NCI-H510A treated with DMSO at 0.1 percent for 48 hours (cell line): ENCODE results near the gene EMC1.
"Not testable (repeated sequence)": the region's sequence is repeated elsewhere in the genome, so short reads cannot be mapped to it uniquely, and the experiment has no call there.

Experiments
- DNase-seq: peaks from one replicate; lab custom pipeline; 2025; lab: John Stamatoyannopoulos, UW

Gene EMC1

DNA sequence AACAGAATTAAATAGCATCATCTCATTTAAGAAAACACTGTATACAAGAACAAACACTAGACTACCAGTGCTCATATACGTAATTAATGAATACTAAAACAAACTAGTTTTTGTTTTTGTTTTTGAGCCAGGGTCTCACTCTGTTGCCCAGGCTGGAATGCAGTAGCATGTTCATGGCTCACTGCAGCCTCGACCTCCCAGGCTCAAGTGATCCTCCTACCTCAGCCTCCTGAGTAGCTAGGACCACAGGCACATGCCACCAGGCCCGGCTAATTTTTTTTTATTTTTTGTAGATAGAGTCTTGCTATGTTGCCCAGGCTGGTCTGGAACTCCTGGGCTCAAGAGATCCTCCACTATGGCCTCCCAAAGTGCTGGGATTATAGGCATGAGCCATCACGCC, 34.7 kb downstream of the EMC1 start:
- not testable (repeated sequence) for DNase-seq

DNA sequence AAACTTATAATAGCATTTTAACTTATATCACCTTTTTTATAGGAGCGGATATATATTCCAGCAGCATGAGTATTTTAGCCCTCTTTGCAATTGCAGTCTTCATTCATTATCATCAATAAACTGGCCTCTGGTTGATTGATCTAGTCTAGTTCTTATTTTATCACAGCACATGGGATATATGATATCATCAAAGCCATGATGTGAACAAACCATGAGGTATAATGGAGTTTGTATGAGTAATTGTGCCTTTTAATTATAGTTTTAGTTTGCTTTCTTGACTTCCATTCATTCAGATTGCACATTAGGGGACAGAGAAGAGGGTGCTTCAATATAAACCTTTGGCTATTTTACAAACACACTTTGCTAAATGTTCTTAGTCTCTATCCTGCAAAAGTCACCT, 37.7 kb downstream of the EMC1 start:
- DNase-seq: no peak

DNA sequence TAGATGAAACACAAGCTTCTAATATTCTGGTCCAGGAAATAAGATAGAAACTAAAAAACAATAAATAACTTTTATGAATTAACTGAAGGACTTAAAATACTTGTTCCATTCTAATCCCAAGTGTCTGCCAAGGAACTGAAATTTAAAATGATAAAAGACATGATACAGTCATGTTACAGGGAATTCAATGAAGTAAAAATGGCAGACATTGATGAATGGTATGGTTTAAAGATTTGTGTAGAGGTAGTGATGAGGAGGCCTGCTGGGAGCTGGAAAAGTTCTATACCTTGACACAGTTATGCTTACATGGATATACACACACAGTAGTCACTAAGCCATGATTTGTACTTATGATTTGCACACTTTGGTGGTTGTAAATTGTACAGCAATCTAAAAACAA, 39.2 kb downstream of the EMC1 start:
- no peak for DNase-seq

DNA sequence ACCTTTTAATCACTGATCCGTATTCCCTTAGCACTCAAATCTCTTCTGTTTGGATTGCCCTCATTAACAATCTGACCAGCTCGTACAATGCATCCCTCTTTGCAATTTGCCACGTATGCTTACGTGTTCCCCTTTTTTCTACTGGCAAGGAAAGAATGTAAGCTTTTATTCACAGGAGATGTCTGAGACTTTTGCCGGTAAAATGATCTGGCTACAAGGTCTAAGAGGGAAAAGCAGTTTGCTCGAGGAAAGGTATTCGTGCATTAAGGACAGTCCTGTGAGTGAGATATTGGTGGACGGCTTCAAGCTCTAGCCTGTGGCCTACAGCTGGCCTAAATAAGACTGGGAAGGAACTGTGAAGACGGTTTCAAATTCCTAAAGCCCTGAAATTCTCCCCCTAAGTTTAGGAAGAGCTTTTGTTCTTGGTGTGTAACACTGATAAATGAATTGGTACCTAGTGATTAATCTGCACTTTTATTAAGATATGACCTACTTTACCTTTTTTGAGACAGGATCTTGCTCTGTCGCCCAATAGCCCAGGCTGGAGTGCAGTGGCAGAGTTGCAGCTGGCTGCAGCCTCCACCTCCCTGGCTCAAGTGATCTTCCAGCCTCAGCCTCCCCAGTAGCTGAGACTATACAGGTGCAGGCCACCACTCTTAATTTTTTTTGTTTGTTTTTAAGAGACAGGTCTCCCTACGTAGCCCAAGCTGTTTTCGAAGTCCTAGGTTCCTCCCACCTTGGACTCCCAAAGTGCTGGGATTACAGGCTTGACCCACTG, 40.4 kb downstream of the EMC1 start:
- DNase-seq: no peak

DNA sequence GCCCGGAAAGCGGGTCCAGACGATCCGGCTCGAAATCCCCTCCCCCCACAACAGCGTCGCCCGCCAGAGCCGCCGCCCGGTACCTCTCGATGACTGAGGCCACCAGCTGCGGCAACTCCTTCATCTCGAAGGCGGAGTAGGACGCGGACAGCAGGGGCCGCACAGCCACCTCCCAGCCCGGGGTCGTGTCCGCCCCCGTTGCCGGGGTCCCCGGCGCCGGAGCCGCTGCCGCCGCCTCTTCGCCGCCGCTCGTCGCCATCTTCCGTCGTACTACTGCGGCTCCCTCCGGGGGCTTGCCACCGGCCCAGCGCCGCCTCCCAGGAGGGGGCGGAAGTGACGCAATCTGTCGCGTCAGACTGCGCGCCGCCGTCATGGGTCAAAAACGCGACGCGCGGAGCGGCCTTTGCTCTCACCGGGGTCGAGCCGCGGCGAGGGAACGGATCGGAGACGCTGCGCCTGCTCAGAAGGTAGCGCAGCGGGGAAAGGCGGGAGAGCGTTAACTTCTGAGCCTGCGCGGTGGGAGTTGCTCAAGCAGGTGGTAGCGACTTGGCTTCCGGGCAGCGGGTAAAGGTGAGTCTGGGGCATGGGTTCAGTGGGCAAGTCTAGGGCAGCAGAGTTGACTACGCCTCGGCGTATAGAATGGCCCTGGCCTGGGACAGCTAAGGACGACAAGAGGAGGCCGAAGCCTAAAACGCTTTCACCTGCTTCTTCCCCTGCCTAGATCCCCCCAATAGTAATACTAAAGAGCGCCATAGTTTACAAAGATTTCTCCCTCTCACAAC, 41.1 kb downstream of the EMC1 start, which contains the start of gene UBR4:
Gene UBR4 (minus strand): TSS at position 277 of the 782 bp plus-strand sequence. CDS start 18 bp downstream, at position 259.
- DNase-seq: peak; percentile 93

DNA sequence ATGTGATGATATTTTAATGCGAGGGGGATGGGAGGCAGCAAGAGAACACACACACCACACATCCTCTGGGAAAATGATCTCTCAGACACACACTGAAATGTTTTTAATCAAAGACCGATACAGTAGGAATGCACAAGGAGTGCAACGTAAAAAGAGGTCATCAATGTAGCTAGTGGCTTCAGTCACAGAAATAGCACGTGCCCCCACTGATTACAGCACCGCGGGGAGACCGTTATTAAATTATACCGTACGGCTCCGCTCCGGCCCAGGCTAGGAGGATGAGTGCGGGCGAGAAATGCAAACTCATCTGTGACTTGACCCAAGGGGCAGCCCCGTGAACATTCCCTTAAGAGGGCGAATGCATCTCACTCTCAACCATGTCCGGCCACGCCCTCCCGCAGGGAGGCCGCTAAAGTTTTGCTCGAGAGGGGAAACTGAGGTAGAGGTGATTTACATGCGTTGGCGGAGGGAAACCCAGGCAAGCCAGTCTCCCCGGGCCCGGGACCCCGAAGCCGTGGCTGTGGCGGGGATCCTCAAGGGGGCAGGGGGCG, 41.8 kb downstream of the EMC1 start:
- DNase-seq: no peak

DNA sequence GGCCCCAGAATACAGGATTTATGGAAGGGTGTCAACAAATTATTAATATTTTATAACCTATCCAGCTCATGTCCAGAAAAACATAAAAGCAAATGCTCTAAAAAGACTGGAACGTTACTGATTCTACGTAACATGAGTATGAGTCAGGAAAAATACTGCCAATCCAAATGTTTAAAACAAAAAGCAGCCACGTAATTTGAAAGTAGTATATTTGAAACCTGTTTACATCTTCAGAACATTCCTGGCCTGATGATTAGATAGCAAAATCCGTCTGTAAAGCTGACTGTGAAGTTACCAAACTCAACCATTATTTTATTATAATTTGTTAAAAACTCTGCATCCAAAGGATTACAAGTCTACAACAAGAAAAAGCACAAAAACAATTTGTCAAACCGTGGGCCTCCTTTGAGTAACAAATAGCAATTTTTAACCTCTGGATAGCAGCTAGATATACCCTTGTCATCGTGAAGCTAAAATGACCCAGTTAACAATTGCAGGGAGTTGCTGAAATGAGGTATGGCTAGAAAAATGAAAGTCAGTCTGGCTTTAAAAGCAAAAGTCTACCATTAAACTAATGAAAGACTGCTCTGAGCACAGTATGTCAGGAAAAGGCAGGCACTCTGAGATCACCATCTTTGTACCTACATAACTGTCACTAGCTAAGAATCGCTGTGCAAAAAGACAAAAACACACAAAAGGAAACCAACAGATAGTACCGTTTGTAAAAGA, 42.5 kb downstream of the EMC1 start:
- no peak for DNase-seq

DNA sequence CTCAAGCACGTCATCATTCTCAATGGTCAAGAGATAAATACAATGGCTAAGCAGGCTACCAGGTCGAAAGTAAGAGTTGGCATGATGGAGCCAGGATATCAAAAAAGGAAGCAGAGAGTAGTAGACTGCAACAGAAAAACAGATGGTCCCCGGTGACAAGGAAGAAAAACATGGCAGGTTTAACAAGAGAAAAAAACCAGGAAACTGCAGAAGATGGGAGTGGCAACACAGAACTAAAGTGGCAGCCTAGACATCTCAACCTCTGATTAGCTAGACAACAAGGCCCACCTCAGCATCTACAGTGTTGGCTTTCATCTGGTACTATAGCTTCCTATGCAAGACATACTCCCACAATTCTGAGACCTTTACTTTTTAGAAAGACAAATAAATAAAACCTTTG, 44.4 kb downstream of the EMC1 start:
- no peak for DNase-seq

DNA sequence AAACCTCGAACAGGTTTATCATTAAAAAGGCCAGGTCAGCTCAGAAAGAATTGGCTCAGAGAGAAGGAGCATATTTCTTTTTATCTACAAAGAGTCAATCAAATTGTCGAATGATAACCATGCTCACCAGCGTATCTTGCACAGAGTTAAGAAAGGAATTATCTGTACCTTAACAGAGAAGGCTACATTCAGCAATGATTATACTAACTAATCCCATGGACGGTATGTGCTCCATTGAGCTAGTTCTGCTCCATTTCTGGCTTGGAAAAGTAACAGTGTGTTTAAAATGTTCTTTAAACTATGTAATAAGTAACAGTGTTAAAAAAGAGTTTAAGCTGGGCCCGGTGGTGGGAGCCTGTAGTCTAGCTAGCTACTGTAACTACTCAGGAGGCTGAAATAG, 45.5 kb downstream of the EMC1 start:
- DNase-seq: no peak

DNA sequence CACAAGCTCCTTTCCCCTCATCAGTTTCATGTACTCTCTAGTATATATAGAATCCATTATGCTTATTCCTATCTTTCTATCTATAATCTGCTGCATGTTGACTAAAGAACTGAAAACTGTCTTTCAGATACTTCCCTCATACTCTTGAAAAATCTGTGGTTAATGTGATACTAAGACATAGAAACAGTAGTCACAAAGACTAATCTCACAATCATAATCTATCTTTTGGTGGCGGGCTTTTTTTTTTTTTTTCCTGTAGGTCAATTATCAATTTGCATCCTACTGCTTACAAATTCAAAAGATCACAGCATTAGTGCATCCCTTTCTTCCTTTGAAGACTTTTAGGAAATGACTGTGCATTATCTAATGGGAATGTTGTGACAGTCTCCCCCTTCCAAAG, 45.9 kb downstream of the EMC1 start:
- no peak for DNase-seq

DNA sequence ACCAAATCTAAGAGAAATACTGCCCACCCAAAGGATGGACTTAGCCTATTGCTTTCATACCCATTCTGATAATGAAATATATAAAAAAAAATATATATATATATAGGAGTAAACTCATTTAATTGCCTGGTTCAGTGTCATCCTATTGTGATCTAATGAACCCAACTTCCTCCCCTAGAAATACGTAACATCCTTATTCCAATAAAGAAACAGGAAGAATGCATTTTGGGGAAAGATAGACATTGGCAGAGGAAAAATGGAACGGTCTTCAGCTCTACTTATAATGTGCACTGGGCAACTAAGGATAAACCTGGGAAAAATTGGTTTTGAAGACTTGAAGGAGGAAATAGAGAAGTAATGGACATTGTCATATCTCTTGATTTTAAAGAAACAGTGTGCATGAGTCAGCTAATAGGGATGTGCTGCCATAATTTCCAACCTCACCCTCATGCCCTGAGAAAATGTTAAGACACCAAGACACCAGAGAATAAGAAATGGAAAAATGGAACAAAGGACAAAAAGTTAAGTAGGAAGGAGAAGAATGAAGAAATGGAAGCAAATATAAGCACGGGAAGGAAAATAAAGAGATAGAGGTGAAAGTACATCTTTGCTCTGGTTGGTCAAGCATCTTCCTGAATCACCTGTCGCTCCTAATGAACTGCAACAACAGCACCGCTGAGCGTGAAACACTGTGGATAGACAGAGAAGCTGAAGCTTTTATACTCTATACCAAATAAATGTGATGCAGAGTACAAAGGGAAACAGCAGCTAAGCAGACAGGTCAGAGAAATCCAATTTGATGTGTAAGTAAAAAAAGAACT, 46.7 kb downstream of the EMC1 start:
- no peak for DNase-seq

DNA sequence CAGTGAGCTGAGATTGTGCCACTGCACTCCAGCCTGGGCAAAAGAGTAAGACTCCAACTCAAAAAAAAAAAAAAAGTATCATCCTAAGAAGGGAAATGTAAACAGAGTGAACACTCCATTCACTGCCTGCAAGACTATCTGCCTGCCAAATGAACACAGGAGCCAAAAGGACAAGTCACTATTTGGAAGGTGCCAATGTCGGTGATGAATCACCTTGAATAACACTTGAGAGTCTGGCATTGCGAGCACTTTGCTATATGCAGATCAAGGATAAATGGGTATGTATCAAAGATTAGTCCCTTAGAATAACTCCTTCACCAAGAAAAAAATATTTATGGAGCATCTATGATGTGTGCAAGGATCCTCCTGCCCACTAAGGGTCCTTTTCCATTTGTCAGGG, 47.9 kb downstream of the EMC1 start:
- no peak for DNase-seq

DNA sequence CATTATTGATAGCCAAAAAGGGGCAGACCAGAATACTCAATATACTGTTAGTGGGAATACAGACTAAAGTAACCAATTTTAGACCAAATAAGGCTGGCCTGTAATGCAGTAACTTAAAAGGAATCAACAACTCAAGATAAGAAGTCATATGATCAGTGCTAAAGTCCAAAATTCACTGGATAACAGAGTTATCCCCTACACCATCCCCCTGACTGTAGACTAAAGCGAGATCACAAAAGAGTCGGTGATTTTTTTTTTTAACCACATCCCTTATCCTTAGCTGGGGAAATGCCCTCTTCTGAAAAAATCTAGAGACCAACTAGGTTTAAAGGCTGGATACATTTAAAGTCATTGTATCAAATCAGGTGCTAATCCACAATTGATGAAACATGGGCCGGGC, 48.9 kb downstream of the EMC1 start:
- DNase-seq: no peak

DNA sequence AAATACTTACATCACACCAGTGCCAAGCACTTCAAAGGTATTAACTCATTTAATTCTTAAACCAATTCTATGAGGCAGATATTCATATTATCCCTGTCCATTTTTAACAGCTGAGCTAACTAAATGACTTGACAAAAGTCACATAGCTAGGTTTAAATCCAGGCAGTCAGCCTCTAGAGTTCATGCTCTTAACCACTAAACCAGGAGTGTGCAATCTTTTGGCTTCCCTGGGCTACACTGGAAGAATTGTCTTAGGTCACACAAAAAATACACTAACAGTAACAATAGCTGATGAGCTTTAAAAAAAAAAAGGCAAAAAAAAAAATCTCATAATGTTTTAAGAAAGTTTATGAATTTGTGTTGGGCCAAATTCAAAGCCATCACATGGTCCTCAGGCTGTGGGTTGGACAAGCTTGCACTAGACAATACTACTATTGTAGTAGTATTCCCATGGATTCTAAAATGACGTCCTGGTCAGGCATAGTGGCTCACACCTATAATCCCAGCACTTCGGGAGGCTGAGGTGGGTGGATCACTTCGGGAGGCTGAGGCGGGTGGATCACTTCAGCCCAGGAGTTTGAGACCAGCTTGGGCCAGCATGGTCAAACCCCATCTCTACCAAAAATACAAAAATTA, 51.2 kb downstream of the EMC1 start:
- DNase-seq: no peak

DNA sequence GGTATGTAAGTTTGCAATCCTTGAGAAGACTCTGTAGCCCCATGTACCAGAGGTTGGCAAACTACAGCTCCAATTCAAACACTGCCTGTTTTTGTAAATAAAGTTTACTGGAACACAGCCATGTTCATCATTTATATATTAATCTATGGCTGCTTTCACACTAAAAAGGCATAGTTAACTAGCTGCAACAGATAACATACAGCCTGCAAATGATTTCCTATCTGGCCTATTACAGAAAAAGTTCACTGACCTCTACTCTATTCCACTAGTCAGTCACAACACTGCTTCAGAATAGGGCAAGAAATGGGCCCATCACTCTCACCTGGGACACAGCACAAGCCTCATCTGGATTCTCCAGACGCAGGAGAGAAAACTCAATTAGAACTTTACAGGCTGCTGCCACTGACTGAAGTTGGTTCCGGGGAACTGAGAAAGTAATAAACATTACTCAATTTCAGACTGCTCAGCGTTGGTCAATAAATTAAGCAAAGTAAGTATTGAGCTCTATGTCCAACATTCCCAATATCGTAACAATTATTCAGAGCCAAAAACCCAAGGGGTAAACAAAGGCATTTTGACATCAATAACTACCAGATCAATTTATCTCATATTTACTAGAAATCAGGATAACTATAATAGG, 51.9 kb downstream of the EMC1 start:
- DNase-seq: no peak

DNA sequence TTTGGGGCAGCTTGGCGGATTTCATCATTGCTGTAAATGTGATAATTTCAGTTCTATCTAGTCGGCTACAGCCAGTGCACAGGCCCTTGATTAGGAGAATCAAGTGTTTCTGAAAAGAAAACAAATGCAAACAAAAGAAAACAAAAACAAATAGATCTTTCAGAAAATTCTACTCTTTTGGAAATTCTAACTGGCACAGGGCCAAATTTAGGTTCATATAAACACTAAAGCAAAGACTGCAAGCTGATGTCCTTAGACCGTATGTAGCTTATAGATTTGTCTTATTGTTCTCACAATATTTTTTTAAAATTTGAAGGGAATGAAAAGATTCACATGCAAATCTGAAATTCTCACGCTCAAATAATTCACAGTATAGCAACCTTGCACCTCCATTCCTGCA, 52.5 kb downstream of the EMC1 start:
- DNase-seq: no peak

DNA sequence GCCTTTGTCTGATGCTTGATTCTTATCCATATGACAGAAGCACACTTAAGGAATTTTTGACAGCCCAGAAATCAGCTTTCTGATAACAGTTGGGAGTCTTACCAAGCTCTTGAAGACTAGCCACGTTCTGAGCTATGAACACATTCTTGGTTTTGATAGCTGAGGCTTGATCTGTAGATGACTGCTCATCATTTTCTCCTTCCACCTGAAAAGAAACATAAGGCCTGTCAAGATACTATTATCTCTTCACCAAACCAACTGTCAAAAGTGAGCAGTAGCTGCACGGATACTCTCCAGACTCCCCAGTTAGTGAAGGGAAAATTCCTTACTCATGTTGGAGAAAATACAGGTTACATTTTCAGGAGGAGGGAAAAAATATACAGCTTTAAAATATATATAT, 53.5 kb downstream of the EMC1 start:
- no peak for DNase-seq

DNA sequence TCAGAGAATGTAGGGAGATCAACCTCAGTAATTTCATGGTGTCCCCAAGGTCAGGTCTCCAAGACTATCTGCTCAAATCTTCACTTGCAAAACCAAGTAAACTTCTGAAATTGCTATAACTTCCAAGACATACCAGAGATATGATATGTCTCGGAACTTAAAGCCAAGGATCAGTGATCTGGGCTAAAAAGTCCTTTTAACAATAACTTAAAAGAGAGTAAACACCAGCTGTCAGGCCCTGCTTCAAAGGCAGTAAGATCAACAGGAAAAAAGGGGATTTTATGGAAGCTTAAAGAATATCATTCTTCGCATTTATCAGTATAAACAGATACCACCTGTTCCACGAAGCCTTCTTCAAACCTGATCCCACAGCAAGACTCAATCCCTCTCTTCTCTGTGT, 55.0 kb downstream of the EMC1 start:
- no peak for DNase-seq

DNA sequence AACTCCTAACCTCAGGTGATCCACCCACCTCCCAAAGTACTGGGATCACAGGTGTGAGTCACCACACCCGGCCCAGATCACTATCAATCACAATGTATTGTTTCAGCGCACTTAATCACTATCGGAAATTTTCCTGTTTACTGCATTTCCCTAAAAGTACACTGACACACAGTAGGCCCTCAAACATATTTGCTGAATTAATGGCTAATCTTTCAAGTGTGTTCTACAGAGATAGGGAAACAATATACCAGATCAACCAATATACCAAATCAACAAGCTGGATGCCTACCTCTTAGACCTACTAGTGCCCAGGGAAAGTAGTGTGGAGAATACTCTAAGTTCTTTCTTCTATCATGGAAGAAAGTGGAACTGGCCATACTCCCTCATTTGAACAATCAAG, 58.3 kb downstream of the EMC1 start:
- DNase-seq: no peak

DNA sequence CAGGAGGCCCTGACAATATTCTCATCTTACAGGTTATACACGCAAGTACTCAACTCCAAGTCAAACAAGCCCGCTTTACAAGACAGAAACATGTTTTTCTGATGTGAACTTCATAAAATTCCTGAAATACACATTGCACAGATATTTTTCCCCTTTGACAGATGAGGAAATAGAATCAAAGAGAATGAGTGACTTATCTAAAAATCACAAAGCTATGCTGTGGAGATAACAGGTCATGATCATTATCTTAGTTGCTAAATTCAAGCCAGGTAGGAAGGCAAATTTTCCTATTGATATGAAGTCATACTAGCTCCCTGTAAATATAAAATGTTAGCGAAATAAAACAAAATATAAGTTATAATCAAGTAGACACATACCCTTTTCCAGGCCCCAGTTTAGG, 59.5 kb downstream of the EMC1 start:
- no peak for DNase-seq

DNA sequence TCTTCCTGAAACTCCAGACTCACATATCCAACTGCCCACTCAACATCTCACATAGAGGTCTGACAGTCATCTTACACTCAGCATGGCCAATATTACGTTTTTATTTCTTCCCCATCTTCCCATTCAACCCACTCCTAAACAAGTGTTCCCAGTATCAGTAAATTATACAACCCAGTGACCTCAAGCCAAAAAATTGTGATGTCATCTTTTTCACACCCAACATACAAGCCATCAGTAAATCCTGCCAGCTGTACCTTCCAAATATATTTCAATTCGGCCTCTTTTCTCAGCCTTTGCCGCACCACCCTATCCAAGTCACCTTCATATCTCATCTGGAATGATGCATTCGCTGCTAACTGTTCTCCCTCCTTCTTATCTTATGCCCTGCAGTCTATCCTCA, 60.9 kb downstream of the EMC1 start:
- no peak for DNase-seq
